Smooth muscle cell (in vitro differentiated cells): ENCODE measurements around the gene TLE4. TPM values are rescaled to one million over a fixed set of nuclear protein-coding genes. Genes with fewer than 3 reads are reported as not detected.

Experiments
- DNase-seq: peaks from one replicate; lab custom pipeline; 2025; ENCODE audit not compliant: unreplicated experiment; lab: John Stamatoyannopoulos, UW
- H2AFZ ChIP-seq: fragments of 200-600 bp; sonication (generic); 2 replicates; pipeline ENCODE4 v1.6.0; 2016; ENCODE audit warnings: antibody characterized with exemption, low read depth, mild to moderate bottlenecking
- H3F3A ChIP-seq: fragments of 200-600 bp; sonication (generic); 2 replicates; pipeline ENCODE4 v1.6.0; 2017; ENCODE audit warnings: antibody characterized with exemption, low read depth
- H3K27ac ChIP-seq: fragments of 200-600 bp; sonication (generic); 2 replicates; pipeline ENCODE4 v1.5.1; 2016; ENCODE audit warnings: low read depth, mild to moderate bottlenecking
- H3K27me3 ChIP-seq: fragments of 200-600 bp; sonication (generic); 2 replicates; pipeline ENCODE4 v1.6.1; 2016; ENCODE audit warnings: low read depth, mild to moderate bottlenecking
- H3K36me3 ChIP-seq: fragments of 200-600 bp; sonication (generic); 2 replicates; pipeline ENCODE4 v1.5.1; 2016; ENCODE audit warnings: low read depth
- H3K4me1 ChIP-seq: fragments of 200-600 bp; sonication (generic); 2 replicates; pipeline ENCODE4 v1.5.1; 2016; ENCODE audit warnings: low read depth
- H3K4me2 ChIP-seq: fragments of 200-600 bp; sonication (generic); 2 replicates; pipeline ENCODE4 v1.6.0; 2016; ENCODE audit warnings: mild to moderate bottlenecking
- H3K4me3 ChIP-seq: fragments of 200-600 bp; sonication (generic); 2 replicates; pipeline ENCODE4 v1.5.1; 2016; ENCODE audit warnings: mild to moderate bottlenecking
- H3K79me2 ChIP-seq: fragments of 200-600 bp; sonication (generic); 2 replicates; pipeline ENCODE4 v1.6.0; 2016; ENCODE audit warnings: low read depth, mild to moderate bottlenecking
- H3K9ac ChIP-seq: fragments of 200-600 bp; sonication (generic); 2 replicates; pipeline ENCODE4 v1.6.0; 2016; ENCODE audit warnings: low read depth
- H3K9me3 ChIP-seq: fragments of 200-600 bp; sonication (generic); replicated peaks from 2 replicates; pipeline ENCODE4 v1.5.1; 2016; ENCODE audit warnings: low read depth
- H4K20me1 ChIP-seq: fragments of 200-600 bp; sonication (generic); 2 replicates; pipeline ENCODE4 v1.6.0; 2016; ENCODE audit warnings: low read depth
- CTCF ChIP-seq: fragments of 200-600 bp; sonication (generic); IDR thresholded peaks from 2 replicates; pipeline ENCODE4 v1.5.1; 2017; ENCODE audit warnings: borderline replicate concordance, mild to moderate bottlenecking, antibody characterized with exemption; ENCODE audit not compliant: insufficient read depth, poor library complexity, severe bottlenecking
- WGBS: methylation state at CpG from one replicate; pipeline ENCODE4 v1.1.7; 2016; ENCODE audit warnings: low lambda C conversion rate; 5-methylcytosine and 5-hydroxymethylcytosine counted together
- polyA plus RNA-seq: library from polyadenylated mRNA; unstranded; fragments of >200 nt; fragmentation: Nextera tagmentation; extraction: Ambion mirVana; gene quantifications from 2 replicates; pipeline ENCODE4 v1.2.1, GENCODE V29; 2016
- total RNA-seq: library from RNA; depleted of rRNA; stranded (reverse); fragments of >200 nt; gene quantifications from 2 replicates; pipeline ENCODE4 v1.2.3, GENCODE V29; 2014

TLE4 gene
- total and polyA plus RNA-seq, 2 experiments from 2014 or later = 31.6 to 74.3 TPM

- peaks cover 27% of the 10 kb centered on the region for H3K79me2 ChIP-seq
- no peak for TF ChIP-seq CTCF
- no peak overlapping the region for H3K4me3 ChIP-seq
- no peaks in the 10 kb centered on the region for H3K9me3 ChIP-seq
- no peaks in the 10 kb centered on the region for H3K27me3 ChIP-seq
- DNase-seq = no peak
- H3K27ac ChIP-seq = no peak overlapping the region
- H3F3A ChIP-seq = no peaks in the 10 kb centered on the region
- no peak overlapping the region for H3K9ac ChIP-seq
- WGBS = 98% methylated on average over 6 of the region's 6 CpGs
- H3K4me2 ChIP-seq = no peak overlapping the region
- H3K36me3 ChIP-seq = no peaks in the 10 kb centered on the region
- no peak overlapping the region for H2AFZ ChIP-seq
- peaks cover 23% of the 10 kb centered on the region for H3K4me1 ChIP-seq
- H4K20me1 ChIP-seq = peaks cover 62% of the 10 kb centered on the region
Measured at GRCh38 chr9:79699479-79699878, 127.7 kb downstream of the TLE4 start.

DNA sequence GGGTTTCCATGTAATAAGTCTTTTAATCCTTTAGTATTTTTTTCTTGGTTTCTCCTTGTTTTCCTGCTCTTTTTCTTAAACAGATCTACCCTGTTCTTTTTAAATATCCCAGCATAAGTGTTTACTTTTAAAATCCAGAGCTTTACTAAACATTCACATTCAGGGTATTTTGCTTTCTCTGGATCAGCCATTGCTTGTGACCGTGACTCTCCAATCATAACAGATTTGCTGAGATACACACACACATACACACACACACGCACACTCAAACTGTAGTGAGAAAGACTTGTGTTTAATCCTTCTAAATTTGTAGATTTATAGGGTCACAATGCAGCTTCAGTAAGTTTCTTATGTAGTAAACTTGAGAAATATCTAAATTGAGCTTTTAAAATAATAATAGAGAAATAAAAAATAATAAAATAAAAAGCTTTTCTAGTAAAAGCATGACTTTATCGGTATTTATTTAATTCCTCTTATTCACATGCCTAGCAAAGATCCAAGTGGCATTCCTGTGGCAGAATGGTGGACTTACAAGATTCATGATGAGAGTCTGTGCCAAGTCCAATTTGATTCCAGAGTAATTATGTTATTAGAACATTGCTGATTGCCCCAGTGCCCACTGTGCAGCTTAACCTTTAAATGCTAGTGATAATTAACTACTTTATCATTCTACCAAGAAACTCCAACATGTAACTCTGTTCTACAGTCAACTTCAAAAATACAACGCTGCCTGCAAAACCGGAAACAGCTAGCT is 129.0 kb downstream of the TLE4 start:
- WGBS = 91% methylated on average over 5 of the region's 5 CpGs
- no peak for DNase-seq
- no peak for TF ChIP-seq CTCF
- Histone ChIP-seq H3F3A (no peaks in the 10 kb centered on the region), H3K4me3 (no peak overlapping the region), H3K36me3 (peaks cover 9% of the 10 kb centered on the region), H3K79me2 (peaks cover 27% of the 10 kb centered on the region), H3K27ac (no peak overlapping the region), H3K4me1 (peaks cover 15% of the 10 kb centered on the region), H3K9me3 (no peaks in the 10 kb centered on the region), H3K9ac (no peak overlapping the region), H3K4me2 (no peak overlapping the region), H2AFZ (no peak overlapping the region), H4K20me1 (peaks cover 55% of the 10 kb centered on the region), H3K27me3 (no peaks in the 10 kb centered on the region)

DNA sequence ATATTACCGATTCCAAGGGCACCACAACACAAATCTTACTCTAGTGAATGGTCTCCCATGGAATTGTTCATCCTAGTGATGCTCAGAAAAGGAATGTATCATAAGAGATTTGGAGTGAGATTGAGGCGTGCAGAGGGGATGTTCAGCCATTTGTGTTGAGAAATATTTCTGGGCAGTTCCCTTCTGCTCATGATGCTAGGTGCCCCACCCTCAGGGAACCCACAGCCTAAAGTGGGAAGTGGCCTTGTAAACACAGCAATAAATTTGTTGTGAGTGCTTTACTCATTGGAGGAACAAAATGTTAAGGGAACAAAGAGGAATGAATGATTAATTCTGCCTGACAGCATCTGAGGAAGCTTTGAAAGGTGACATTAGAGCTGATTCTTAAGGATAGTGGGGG is 129.9 kb downstream of the TLE4 start:
- H3K27me3 ChIP-seq = no peaks in the 10 kb centered on the region
- H2AFZ ChIP-seq = no peak overlapping the region
- H3K4me1 ChIP-seq = peaks cover 15% of the 10 kb centered on the region
- no peak overlapping the region for H3K27ac ChIP-seq
- 92% methylated on average over 2 of the region's 2 CpGs for WGBS
- peaks cover 16% of the 10 kb centered on the region for H3K36me3 ChIP-seq
- no peaks in the 10 kb centered on the region for H3F3A ChIP-seq
- no peak overlapping the region for H3K4me2 ChIP-seq
- peaks cover 50% of the 10 kb centered on the region for H4K20me1 ChIP-seq
- H3K9ac ChIP-seq = no peak overlapping the region
- no peak for DNase-seq
- TF ChIP-seq CTCF = no peak
- peaks cover 27% of the 10 kb centered on the region for H3K79me2 ChIP-seq
- H3K4me3 ChIP-seq = no peak overlapping the region
- no peaks in the 10 kb centered on the region for H3K9me3 ChIP-seq

GRCh38 chr9:79705704-79706103 is 133.9 kb downstream of the TLE4 start:
- Histone ChIP-seq H3K4me2 (no peak overlapping the region), H3K4me1 (peaks cover 11% of the 10 kb centered on the region), H3K79me2 (peaks cover 5% of the 10 kb centered on the region), H2AFZ (no peak overlapping the region), H3K4me3 (no peak overlapping the region), H3K9ac (no peak overlapping the region), H3K36me3 (peaks cover 32% of the 10 kb centered on the region), H3K27me3 (no peaks in the 10 kb centered on the region), H3K9me3 (no peaks in the 10 kb centered on the region), H3F3A (no peaks in the 10 kb centered on the region), H4K20me1 (peaks cover 15% of the 10 kb centered on the region), H3K27ac (no peak overlapping the region)
- no peak for TF ChIP-seq CTCF
- WGBS = 86% methylated on average over 3 of the region's 3 CpGs
- DNase-seq = no peak
